AG09319 (cell line): Measurements from ENCODE around the gene MAP4K5.

ENCODE experiments used
- DNase-seq: peaks from one replicate; pipeline ENCODE4 v3.0.0-alpha.2; 2010; ENCODE audit warnings: low read depth; ENCODE audit errors: extremely low read depth
- TF ChIP-seq, protein P1 (sequence below): IDR thresholded peaks from 2 replicates; pipeline ENCODE4 v1.5.1; 2011; ENCODE audit warnings: low read depth, mild to moderate bottlenecking, inconsistent platforms, low read length, moderate library complexity

The MAP4K5 gene

DNA sequence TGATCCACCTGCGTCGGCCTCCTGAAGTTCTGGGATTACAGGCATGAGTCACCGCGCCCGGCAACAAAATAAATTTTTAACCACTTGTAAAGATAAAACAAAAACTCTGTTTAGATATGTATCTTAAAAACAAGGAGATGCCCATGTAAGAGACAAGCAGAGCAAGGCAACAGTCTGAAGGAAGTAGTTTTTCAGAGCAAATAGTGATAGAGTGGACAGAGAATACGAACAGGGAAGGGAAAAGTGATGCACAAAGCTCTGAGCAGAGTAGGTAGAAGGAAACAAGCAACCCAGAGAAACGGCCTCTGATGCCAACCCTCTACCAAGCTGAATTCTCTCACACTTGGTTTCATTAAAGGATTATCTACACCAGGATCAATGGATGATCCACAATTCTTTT is 110.9 kb downstream of the MAP4K5 start:
- TF ChIP-seq, protein P1, sequence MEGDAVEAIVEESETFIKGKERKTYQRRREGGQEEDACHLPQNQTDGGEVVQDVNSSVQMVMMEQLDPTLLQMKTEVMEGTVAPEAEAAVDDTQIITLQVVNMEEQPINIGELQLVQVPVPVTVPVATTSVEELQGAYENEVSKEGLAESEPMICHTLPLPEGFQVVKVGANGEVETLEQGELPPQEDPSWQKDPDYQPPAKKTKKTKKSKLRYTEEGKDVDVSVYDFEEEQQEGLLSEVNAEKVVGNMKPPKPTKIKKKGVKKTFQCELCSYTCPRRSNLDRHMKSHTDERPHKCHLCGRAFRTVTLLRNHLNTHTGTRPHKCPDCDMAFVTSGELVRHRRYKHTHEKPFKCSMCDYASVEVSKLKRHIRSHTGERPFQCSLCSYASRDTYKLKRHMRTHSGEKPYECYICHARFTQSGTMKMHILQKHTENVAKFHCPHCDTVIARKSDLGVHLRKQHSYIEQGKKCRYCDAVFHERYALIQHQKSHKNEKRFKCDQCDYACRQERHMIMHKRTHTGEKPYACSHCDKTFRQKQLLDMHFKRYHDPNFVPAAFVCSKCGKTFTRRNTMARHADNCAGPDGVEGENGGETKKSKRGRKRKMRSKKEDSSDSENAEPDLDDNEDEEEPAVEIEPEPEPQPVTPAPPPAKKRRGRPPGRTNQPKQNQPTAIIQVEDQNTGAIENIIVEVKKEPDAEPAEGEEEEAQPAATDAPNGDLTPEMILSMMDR, result no peak
- DNase-seq, result no peak

DNA sequence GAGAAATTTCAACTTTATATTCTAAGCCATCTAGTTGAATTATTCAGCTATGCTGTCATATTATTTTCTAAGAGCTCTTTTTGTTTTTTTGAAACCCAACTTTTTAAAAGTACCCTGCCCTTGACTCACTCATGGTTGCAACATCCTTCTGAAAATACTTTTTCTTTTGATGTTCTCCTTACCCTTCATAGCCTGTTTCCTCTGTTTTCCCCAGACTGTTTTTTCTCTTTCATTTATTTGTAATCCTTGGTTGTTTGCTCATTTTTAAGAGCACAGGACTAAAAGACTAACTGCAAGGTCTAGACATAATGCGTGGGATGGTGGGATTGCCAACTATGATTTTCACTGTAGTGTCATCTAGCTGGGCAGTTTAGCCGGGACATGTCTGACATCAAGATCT is 114.5 kb downstream of the MAP4K5 start:
- TF ChIP-seq, protein P1, result no peak
- no peak for DNase-seq

DNA sequence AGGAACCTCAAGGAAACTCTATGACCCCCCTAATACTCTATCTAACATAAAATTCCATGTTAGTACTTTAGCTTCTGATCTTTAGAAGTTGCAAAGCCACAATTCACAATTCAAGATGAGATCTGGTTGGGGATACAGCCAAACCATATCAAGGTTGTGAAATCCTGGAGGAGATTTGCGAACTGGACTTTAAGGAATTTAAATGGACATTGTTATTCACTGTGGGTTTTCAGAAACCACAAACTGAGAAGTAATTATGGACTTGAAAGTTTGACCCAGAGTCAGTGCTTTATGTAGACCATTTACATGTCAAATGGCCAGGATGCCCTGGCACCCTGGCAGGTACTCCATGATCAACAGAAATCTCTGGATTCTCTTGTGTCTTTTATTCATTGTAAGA is 121.4 kb downstream of the MAP4K5 start:
- TF ChIP-seq, protein P1, result no peak
- DNase-seq, result peak; percentile 56

DNA sequence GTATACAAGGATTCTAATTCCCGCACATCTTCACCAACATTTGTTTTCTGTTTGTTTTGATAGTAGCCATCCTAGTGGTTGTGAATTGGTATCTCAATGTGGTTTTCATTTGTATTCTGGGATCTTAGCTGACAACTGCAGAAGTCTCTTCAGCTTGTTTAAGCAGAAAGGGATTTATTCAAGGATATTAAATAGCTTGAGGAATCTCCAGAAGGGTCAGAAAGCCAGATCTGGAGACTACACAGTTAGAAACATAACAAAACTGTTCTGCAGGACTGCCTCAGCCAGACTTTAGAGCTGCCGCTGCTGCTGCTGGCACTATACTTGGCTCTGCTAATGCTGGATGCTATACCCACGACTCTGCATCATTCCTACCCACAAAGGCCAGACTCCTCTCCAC is 122.3 kb downstream of the MAP4K5 start:
- DNase-seq, result no peak
- TF ChIP-seq, protein P1, result no peak

DNA sequence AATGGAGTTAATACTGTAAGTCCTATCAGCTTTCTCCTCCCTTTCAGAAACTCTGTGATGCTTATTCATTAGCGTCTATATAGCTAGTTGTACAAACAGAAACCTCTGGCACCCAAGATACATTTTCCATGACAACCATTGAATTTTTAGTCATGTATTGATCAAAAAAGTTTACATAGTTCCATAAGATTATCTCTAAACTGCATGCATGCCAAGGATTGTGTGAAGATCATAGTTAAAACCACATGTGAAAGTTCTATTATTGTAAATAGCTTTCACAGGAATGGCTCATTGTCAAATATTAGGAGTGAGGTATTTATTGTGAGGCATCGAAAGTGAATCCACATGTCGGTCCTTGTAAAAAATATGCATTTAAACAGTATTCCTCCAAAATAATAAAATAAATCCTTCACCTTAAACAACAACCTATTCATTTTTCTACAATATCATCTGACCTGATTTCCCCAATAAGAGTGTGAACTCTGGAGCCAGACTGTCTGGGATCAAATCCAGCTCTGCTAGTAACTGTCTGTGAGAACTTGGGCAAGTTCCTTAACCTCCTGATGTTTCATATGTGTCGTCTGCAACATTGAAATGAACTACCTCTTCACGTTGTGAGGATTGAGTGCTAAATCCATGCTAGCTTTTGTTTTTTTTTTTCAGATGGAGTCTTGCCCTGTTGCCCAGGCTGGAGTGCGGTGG is 125.1 kb downstream of the MAP4K5 start:
- DNase-seq, result no peak
- TF ChIP-seq, protein P1, result no peak

DNA sequence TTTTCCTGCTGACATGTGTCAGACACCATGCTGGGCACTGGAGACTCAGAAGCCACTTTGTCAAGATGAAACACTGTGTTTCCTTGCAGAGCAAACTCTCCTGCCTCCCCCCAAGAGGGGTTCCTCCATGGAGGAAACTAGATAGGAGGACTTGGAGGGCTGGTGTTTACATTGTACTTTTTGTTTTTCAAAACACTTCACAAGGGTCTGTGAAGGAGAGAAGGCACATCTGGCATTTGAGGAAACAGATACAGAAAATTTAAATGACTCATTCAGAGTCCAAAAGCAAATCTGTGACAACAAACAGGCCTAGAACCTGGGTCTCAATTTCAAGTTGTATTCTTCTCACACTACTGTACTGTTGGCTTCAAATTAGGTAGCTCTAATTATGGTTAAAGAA is 128.9 kb downstream of the MAP4K5 start:
- no peak for DNase-seq
- TF ChIP-seq, protein P1, result no peak

DNA sequence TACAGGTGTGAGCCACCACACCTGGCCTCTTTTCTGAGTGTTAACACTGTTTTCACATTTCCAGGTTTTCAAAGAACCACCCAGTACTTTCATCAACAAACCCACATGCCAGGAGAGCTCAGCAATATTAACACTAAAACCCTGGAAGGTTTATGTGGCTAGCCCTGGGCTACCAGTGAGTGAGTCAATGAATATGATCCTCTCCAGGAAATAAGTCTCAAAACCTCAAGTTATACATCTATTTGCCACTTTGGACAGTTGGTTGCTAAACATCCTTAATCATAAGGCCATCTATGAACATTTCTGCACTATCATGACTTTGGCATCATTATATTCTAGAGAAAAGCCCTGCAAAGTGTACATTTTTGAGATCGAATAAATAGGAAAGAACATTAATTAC is 129.4 kb downstream of the MAP4K5 start:
- TF ChIP-seq, protein P1, result no peak
- no peak for DNase-seq
